Stomach (tissue), 9 donors: ENCODE results near the gene KCNJ9. TPM values are rescaled to one million over a fixed set of nuclear protein-coding genes. Genes with fewer than 3 reads are reported as not detected.

ENCODE experiments used
- DNase-seq, 2 donors: peaks; one replicate each; pipeline versions ENCODE4 v3.0.0 to v3.0.0-alpha.2; 2013 to 2019
- H3K27ac ChIP-seq, 5 donors: fragments of 200-600 bp in 4 of 5; sonication (generic) in 4 of 5; one replicate each; pipeline ENCODE4 v1.5.1; 2013 to 2019; ENCODE audit warnings: mild to moderate bottlenecking in 1 of 5, moderate library complexity in 1 of 5
- H3K27me3 ChIP-seq, 3 donors: fragments of 200-600 bp; sonication (generic); one replicate each; pipeline ENCODE4 v1.5.1; 2017 to 2019; ENCODE audit warnings: mixed run types in 1 of 3
- H3K36me3 ChIP-seq, 4 donors: fragments of 200-600 bp; sonication (generic); 1 replicate in 3 of 4; 2 replicates in 1 of 4; pipeline ENCODE4 v1.5.1; 2016 to 2019
- H3K4me1 ChIP-seq, 4 donors: fragments of 200-600 bp; sonication (generic); one replicate each; pipeline ENCODE4 v1.5.1; 2016 to 2019
- H3K4me3 ChIP-seq, 4 donors: fragments of 200-600 bp; sonication (generic) in 3 of 4; one replicate each; pipeline ENCODE4 v1.5.1; 2016 to 2019; ENCODE audit warnings: mild to moderate bottlenecking in 1 of 4
- H3K9me3 ChIP-seq, 4 donors: fragments of 200-600 bp; sonication (generic); one replicate each; pipeline ENCODE4 v1.5.1; 2016 to 2019
- CTCF ChIP-seq, 7 experiments: fragments of 450-650 bp in 4 of 7; fragments of 200-600 bp in 3 of 7; sonication (generic) in 3 of 7; IDR thresholded peaks; one replicate each; pipeline ENCODE4 v1.5.1; 2016 to 2019; ENCODE audit warnings: antibody characterized with exemption in 7 of 7, control low read depth in 2 of 7, mild to moderate bottlenecking in 1 of 7
- EP300 ChIP-seq: sonication (generic); formaldehyde crosslinking; IDR thresholded peaks from one replicate; pipeline ENCODE4 v1.6.1; 2017; ENCODE audit warnings: antibody characterized with exemption
- POLR2A ChIP-seq, 4 donors: fragments of 450-650 bp; IDR thresholded peaks; one replicate each; pipeline ENCODE4 v1.6.1; 2016; ENCODE audit warnings: antibody characterized with exemption in 4 of 4, control low read depth in 2 of 4, mild to moderate bottlenecking in 1 of 4, moderate library complexity in 1 of 4
- POLR2AphosphoS5 ChIP-seq, 3 donors: sonication (generic); formaldehyde crosslinking; IDR thresholded peaks; one replicate each; pipeline ENCODE4 v1.6.1; 2016; ENCODE audit warnings: antibody characterized with exemption in 3 of 3
- WGBS, 5 donors: extraction: QIAGEN DNeasy Blood & Tissue Kit in 3 of 5; methylation state at CpG; one replicate each; pipeline versions ENCODE4 v1.1.5 to v1.1.7; 2013 to 2018; 5-methylcytosine and 5-hydroxymethylcytosine counted together
- intact Hi-C: fragments of 100-400 bp; cut with DNase I; formaldehyde crosslinking; loops from one replicate; pipeline ENCODE4 v1.15.1; 2023; ENCODE audit warnings: low total_unique reads
- polyA plus RNA-seq, 3 donors: library from polyadenylated mRNA; stranded (reverse); fragments of 200-250 nt; gene quantifications; one replicate each; pipeline ENCODE4 v1.2.3, GENCODE V29; 2013
- total RNA-seq, 5 donors: library from RNA; depleted of rRNA; stranded (reverse); fragments of >200 nt; gene quantifications; one replicate each; pipeline versions ENCODE4 v1.1.0 to v1.2.3, GENCODE V29; 2014 to 2016
- donor health status: healthy with polysubstance abuse.
- donor health status: Bipolar disorder and iron deficiency.
- donor health status: healthy.

The KCNJ9 gene
- total and polyA plus RNA-seq, 8 donors, result 0.03 to 0.87 (median 0.06) TPM; not detected in 5

GRCh38 chr1:160097151-160097910 is 16.0 kb downstream of the KCNJ9 start:
- Histone ChIP-seq H3K27ac (peak overlapping the region in 4 of 5 donors; percentile 16 to 97 (median 90)), H3K27me3 (no peaks in the 10 kb centered on the region), H3K4me1 (peaks cover 25 to 74% (median 58%) of the 10 kb centered on the region in 4 donors), H3K9me3 (no peaks in the 10 kb centered on the region), H3K36me3 (peaks cover under 1 to 30% (median 29%) of the 10 kb centered on the region in 4 donors), H3K4me3 (peak overlapping the region; percentile 58 to 90 (median 80))
- no peak for DNase-seq
- intact Hi-C loops, result no loop called here
- 63 to 74% (median 69%) methylated on average over 5 of the region's 5 CpGs for WGBS, 5 donors
- TF ChIP-seq EP300 (no peak), POLR2AphosphoS5 (IDR thresholded peaks at IDR 0.05) (no peak), POLR2A (IDR thresholded peaks at IDR 0.05) (no peak), CTCF (IDR thresholded peaks at IDR 0.05) (no peak)

DNA sequence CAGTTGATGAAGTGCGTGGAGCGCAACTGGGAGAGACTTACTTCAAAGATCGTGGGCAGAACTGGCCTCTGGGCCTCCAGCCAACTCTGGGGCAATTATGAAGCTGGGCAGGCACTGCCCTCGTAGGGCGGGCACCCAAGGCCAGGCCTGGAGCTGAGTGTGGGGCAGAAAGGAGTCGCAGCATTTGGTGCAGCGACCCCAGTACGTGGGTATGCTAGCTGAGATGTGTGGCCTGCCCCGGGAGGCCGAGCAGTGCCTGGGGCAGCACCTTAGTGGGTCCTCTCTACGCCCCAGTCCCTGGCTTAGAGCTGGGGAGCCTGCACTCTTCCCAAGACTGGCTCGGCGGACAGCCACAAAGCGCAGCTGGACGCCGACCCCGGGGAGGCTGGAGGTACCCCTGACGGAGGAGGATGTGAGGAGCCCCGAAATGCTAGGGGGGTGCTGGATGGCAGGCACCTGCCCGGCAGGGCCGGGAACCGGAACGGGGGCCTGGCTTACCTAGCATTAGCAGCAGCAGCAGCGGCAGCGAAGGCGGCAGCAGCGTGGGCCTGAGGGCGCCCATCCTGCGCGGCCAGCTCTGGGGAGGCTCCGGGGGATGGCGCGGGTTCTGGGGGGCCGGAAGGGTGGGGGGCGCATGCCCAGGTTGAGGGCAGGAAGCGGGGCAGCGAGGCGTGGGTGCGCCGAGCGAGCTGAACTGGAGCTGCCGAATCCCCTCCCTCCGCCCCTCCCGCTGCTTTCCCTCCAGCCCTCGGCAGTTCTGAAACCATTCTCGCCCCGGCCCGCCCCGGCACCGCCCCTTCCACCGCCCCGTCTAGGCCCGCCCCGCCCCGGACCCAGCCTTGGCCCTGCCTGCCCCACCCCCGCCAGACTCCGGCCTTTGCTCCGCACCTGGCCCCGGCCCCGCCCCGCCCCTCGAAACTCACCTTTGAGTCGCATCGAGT is 16.8 kb downstream of the KCNJ9 start, which contains the start of gene IGSF8:
IGSF8 (minus strand) TSS at position 709 of the 941 bp plus-strand sequence; CDS start at position 562, 147 bp downstream.
- peaks cover 25 to 83% (median 62%) of the 10 kb centered on the region in 4 donors for H3K4me1 ChIP-seq
- no peaks in the 10 kb centered on the region for H3K9me3 ChIP-seq
- WGBS, 5 donors, result 0 to 6% (median 2%) methylated on average over 17 to 64 of the region's 64 CpGs
- peak; percentile 94 to 97 for DNase-seq
- H3K36me3 ChIP-seq, result peaks cover 0 to 21% (median 20%) of the 10 kb centered on the region in 4 donors
- peak within 1 kb of the TSS; percentile 58 to 90 (median 80) for H3K4me3 ChIP-seq
- intact Hi-C loops, result no loop called here
- H3K27me3 ChIP-seq, result no peaks in the 10 kb centered on the region
- peak within 1 kb of the TSS; percentile 88 to 97 (median 94) for H3K27ac ChIP-seq
- TF ChIP-seq POLR2A (IDR thresholded peaks at IDR 0.05) (peak in 1 of 4 donors; percentile 39), EP300 (no peak), POLR2AphosphoS5 (IDR thresholded peaks at IDR 0.05) (peak in 2 of 3 donors; percentile 18 to 69)

- peak; percentile 98 to 99 for DNase-seq
- intact Hi-C loops, result no loop called here
- TF ChIP-seq CTCF (IDR thresholded peaks at IDR 0.05) (no peak), POLR2AphosphoS5 (IDR thresholded peaks at IDR 0.05) (peak; percentile 43 to 78 (median 73))
- Histone ChIP-seq H3K9me3 (no peaks in the 10 kb centered on the region), H3K27ac (peak overlapping the region; percentile 88 to 97 (median 94)), H3K4me1 (peaks cover 25 to 84% (median 65%) of the 10 kb centered on the region in 4 donors), H3K4me3 (peak overlapping the region; percentile 58 to 90 (median 80)), H3K27me3 (no peaks in the 10 kb centered on the region), H3K36me3 (peaks cover 0 to 13% (median 12%) of the 10 kb centered on the region in 4 donors)
- 2 to 4% (median 3%) methylated on average over 10 to 40 of the region's 40 CpGs for WGBS, 5 donors
These were observed 17.7 kb downstream of the KCNJ9 start for GRCh38 chr1:160098852-160099561.

DNA sequence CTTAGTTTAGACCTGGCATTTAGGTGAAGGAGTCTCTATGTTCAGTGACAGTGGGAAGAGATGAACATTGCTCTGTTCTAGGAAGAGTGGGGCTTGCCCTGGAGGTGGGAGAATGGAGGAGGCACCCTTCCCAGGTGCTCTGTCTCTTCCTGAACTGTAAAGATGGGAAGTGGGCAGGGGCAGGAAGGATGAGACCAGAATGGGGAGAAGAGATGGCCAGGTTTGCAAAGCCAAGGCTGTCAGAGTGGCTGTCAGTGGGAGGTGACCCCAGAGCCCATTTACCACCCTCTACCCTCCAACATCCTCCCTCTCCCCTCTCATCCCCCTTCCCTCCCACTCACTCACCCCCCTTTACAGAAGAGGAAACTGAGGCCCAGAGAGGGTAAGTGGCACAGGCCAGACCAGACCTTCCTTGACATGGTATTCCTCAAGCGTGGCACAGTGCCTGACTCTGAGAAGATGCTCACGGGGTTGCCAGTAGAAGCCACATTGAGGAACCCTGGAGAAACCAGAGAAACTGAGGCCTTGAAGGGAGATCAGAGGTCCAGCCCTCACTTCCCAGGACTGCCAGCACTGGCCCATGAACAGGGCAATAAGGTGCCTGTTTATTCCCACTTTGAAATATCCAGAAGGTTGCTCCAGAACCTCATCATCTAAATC is 18.5 kb downstream of the KCNJ9 start:
- no peak overlapping the region for H3K4me3 ChIP-seq
- 92 to 100% (median 93%) methylated on average over 2 of the region's 2 CpGs for WGBS, 5 donors
- intact Hi-C loops, result loop anchor here (10.0 kb wide), 2 partner anchors 95 to 195 kb away; partner anchors contain the start of gene CASQ1
- no peak for DNase-seq
- no peaks in the 10 kb centered on the region for H3K9me3 ChIP-seq
- H3K27me3 ChIP-seq, result no peaks in the 10 kb centered on the region
- H3K27ac ChIP-seq, result peak overlapping the region; percentile 24 to 97 (median 93)
- H3K36me3 ChIP-seq, result peaks cover 0 to 5% (median 4%) of the 10 kb centered on the region in 4 donors
- TF ChIP-seq POLR2A (IDR thresholded peaks at IDR 0.05) (no peak), POLR2AphosphoS5 (IDR thresholded peaks at IDR 0.05) (no peak), EP300 (no peak), CTCF (IDR thresholded peaks at IDR 0.05) (no peak)
- H3K4me1 ChIP-seq, result peaks cover 25 to 86% (median 67%) of the 10 kb centered on the region in 4 donors
